Kasumi-1 (cell line): ENCODE data around the gene ZPBP.

Experiments used
- DNase-seq, 2 experiments: peaks; one replicate each; lab custom pipeline; 2025; lab: John Stamatoyannopoulos, UW

ZPBP gene, protein sequence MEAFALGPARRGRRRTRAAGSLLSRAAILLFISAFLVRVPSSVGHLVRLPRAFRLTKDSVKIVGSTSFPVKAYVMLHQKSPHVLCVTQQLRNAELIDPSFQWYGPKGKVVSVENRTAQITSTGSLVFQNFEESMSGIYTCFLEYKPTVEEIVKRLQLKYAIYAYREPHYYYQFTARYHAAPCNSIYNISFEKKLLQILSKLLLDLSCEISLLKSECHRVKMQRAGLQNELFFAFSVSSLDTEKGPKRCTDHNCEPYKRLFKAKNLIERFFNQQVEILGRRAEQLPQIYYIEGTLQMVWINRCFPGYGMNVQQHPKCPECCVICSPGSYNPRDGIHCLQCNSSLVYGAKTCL

GRCh38 chr7:50092579-50093491 lies at the start of gene ZPBP:
Gene ZPBP, minus strand, starts transcription at chr7:50093246. Its CDS starts 52 bp downstream, at chr7:50093194.
- peak; percentile 77 to 82 for DNase-seq

- peak; percentile 83 to 85 for DNase-seq
Measured at GRCh38 chr7:50142425-50143017, 49.5 kb upstream of the ZPBP start.

- DNase-seq = no peak
Measured at GRCh38 chr7:50141854-50142253, 48.8 kb upstream of the ZPBP start.

- DNase-seq = no peak
Measured at GRCh38 chr7:50141131-50141530, 48.1 kb upstream of the ZPBP start.

- DNase-seq = no peak
Measured at GRCh38 chr7:50140688-50141087, 47.6 kb upstream of the ZPBP start.

- no peak for DNase-seq
Measured at GRCh38 chr7:50138101-50138500, 45.1 kb upstream of the ZPBP start.

- DNase-seq = no peak
Measured at GRCh38 chr7:50125766-50126165, 32.7 kb upstream of the ZPBP start.

DNA sequence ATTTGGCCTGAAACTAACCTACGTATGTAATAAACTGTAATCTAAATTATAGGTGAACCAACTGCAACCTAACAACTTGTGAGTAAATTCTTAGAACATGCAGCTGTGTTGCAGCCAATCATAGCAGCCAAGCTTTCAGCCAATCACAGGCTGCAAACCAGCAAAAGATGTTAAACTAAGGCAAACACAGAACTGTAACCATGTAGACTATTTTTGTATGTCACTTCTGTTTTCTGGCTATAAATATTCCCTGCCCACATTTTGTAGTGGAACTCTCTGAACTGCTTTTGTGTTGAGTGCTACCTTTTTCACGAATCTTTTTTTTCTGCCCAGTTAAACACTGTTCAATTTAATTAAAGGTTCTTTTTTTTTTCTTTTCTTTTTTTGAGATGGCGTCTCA lies 28.2 kb upstream of the ZPBP start:
- DNase-seq = peak; percentile 36

- peak; percentile 56 to 83 for DNase-seq
Measured at GRCh38 chr7:50119815-50120637, 27.0 kb upstream of the ZPBP start.

DNA sequence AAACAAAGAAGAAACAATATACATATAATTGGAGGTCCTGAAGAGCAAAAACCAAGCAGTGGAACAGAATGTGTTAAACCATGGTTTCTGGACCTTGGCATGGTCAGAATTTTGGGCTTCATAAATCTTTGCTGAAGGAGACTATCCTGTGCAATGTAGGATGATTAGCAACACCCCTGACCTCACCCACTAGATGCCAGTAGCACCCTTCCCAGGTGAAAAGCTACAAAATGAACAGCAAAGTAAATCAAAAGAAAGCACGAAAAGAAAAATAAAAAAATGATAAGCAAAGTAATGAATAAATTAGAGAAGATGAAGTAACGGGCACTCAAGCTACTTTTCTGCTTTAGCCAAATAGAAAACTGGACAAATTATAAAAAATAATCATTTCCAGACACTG lies 19.2 kb upstream of the ZPBP start:
- no peak for DNase-seq

GRCh38 chr7:50101873-50102272 lies 8.8 kb upstream of the ZPBP start:
- no peak for DNase-seq

GRCh38 chr7:50095634-50096033 lies 2.6 kb upstream of the ZPBP start:
- no peak for DNase-seq

GRCh38 chr7:50088463-50089129 lies 4.5 kb downstream of the ZPBP start:
- no peak for DNase-seq

- no peak for DNase-seq
Measured at GRCh38 chr7:50085344-50085743, 7.7 kb downstream of the ZPBP start.

GRCh38 chr7:50073093-50073492 lies 20.0 kb downstream of the ZPBP start:
- DNase-seq = no peak

DNA sequence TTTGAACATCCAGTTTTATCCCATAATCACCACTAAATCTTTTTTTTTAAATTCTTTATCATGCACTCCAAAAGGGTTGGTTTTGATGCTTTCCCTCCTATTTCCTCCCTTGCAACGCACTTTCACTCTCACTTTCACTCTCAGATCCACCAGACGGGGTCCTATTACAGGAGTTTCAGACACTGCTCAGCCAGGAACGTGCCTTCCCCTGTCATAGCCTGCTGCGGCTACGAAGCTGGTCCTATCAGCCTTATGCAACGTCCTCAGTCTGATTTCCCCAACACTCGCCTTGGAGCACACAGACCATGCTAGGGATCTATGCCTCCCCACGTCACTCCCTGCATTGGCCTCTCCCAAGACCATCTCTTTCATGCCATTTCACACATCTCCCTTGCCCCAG lies 23.4 kb downstream of the ZPBP start:
- DNase-seq = no peak

DNA sequence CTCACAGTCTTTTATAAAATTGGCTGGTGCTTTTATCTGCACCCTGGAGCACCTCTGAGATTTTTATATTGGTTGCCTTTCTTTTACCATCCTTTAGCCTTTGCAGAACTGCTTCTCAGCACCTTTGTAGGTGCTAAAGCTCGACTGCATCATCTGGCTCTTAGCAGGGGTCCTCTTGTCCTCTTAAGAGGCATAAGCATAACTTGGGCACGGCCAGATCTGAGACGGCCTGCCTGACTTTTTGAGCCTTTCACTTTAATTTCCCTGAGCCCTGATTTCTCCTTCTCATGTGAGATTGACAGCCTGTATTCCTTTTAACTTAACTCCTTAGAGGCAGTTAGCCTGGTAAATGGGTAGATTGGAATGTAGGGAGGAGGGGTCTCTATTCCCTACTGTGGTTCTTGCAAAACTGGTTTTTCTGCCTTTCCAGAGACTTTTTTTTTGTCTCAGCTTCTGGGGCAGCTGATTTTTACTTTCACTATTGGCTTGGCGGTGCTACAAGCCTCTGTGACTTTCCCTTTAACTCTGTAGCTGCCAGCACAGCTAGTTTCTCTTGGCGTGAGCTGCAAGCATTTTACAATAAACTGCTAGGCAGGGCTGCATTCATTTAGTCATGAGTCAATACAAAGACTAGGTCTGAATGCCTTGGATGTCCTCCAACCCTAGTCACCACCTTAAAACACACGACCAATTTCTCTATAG lies 24.0 kb downstream of the ZPBP start:
- DNase-seq = no peak

DNA sequence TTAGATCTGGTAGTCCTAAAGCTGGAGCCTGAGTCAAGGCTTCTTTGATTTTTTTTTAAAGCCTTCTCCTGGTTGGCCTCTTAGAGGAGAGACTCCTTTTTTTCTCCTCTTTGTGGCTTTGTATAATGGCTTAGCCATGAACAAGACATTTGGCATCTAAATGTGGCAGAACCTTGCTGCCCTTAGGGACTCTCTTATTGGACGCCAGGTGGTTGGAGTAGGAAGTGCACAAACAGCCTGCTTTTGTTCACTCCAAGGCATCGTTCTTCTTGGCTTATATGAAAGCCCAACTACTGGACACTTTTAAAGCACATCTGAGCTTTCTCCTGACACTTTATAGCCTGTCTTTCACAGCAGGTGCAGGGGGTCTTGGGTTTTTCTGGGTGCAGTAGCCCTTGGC lies 25.0 kb downstream of the ZPBP start:
- peak in 1 of 2 experiments; percentile 34 for DNase-seq

DNA sequence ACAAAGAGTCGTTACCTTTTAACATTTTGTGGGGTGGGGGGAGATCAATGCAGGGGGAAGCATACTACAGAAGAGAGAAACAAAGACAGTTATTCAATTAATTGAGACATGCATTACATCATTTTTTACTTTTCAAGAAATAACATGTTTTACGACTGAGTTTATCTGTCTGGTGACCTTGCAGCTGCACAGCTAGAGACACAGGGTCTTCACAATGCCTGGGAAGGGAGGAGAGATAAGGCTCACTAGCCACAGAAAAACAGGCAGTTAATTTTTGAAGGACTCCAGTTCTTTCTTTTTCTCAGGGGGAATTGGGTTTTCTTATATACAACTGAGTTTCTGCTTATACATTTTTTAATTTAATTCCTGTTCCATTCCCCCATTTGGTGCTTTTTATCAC lies 30.1 kb downstream of the ZPBP start:
- DNase-seq = no peak

DNA sequence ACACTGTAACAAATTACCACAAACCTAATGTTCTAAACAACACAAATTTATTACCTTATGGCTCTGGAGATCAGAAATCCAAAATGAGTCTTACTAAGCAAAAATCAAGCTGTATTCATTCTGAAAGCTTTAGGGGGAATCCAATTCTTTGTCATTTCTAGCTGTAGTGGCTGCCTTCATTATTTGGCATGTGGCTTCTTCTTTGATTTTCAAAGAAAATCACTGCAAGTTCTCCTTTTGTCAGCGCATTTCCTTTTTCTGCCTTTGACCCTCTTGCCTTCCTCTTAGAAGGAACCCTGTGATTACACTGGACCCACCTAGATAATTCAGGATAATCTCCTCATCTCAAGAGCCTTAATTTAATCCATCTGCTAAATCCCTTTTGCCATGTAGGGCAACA lies 36.9 kb downstream of the ZPBP start:
- no peak for DNase-seq

DNA sequence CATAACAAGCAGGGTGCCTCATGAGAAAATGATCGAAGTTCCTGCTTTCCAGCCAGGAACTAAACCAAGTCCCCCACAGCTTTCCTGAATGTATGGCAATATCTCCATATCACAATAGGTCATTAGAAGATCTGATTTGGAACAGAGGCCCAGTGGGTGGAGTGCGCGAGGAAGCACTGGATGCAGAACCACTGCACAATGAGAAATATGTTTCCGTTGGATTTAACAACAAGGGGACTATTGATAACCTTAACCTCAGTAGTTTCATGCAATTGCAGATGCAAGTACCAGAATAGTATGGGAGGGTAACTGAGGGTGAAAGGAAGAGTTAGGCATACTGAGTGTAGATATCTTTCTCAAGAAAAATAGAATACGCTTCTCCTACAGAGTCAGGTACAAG lies 45.3 kb downstream of the ZPBP start:
- DNase-seq = no peak
